ENCODE data around the gene JADE1. TPM values are rescaled to one million over a fixed set of nuclear protein-coding genes. Genes with fewer than 3 reads are reported as not detected.

Gene JADE1
- total and polyA plus RNA-seq, 2 of the 13 experiments (the other 11 are each of a cell fraction or from before 2014, with no cell fraction given): 5.4 to 19.3 TPM

GRCh38 chr4:128810871-128811570, 1.5 kb downstream of the JADE1 start (continued):
- TF ChIP-seq EHMT2 (IDR thresholded peaks at IDR 0.05; ENCODE audit: borderline replicate concordance, low read depth, low read length) (no peak), SALL1 (CRISPR knock-in tag; IDR thresholded peaks at IDR 0.05) (peak; percentile 82), ZFP90 (CRISPR knock-in tag; IDR thresholded peaks at IDR 0.05; ENCODE audit: borderline replicate concordance) (no peak), SCMH1 (CRISPR knock-in tag; IDR thresholded peaks at IDR 0.05; ENCODE audit: borderline replicate concordance) (no peak), ZMAT5 (CRISPR knock-in tag; IDR thresholded peaks at IDR 0.05; ENCODE audit: borderline replicate concordance, low read depth) (no peak), ZNF646 (CRISPR knock-in tag; IDR thresholded peaks at IDR 0.05) (no peak; the same call in 1 of the 2 replicates), ZNF746 (CRISPR knock-in tag; IDR thresholded peaks at IDR 0.05) (peak; percentile 91), ZNF678 (CRISPR knock-in tag; IDR thresholded peaks at IDR 0.05) (no peak), ETV6 (CRISPR knock-in tag; conservative IDR thresholded peaks at IDR 0.05) (peak; percentile 72; the same call in 1 of the 2 replicates), HMGXB4 (CRISPR knock-in tag; IDR thresholded peaks at IDR 0.05; ENCODE audit: borderline replicate concordance in 1 of 2, low read depth in 1 of 2) (peak in 1 of 2 experiments; percentile 45; a peak in 2 of 4 replicates), ZNF597 (CRISPR knock-in tag; IDR thresholded peaks at IDR 0.05) (no peak), ZNF124 (CRISPR knock-in tag; IDR thresholded peaks at IDR 0.05) (no peak; the same call in 1 of the 2 replicates), ZNF790 (CRISPR knock-in tag; IDR thresholded peaks at IDR 0.05; ENCODE audit: borderline replicate concordance) (no peak), ZNF710 (CRISPR knock-in tag; IDR thresholded peaks at IDR 0.05; ENCODE audit: borderline replicate concordance) (peak; percentile 60; the same call in 1 of the 2 replicates), SMAD3 (CRISPR knock-in tag; IDR thresholded peaks at IDR 0.05) (peak; percentile 63; the same call in 1 of the 2 replicates), SRSF4 (IDR thresholded peaks at IDR 0.05; ENCODE audit: low read depth, low read length, poor library complexity, severe bottlenecking) (no peak)
